GM10248 (cell line): ENCODE results near the gene GPR62.

Experiments
- CTCF ChIA-PET: fragments of 300-600 bp; sonication (Branson Sonifier 250); formaldehyde crosslinking; extraction: SDS; loops from one replicate; lab custom pipeline; 2021; ENCODE audit warnings: antibody characterized with exemption; lab: Yijun Ruan, JAX
- POLR2A ChIA-PET: fragments of 350-650 bp; sonication (Branson Sonifier 250); formaldehyde crosslinking; extraction: SDS; loops from one replicate; lab custom pipeline; 2020; ENCODE audit warnings: antibody characterized with exemption; lab: Yijun Ruan, JAX
- DNase-seq: peaks from one replicate; pipeline ENCODE4 v3.0.0; 2012; ENCODE audit errors: extremely low spot score
- TF ChIP-seq, protein P1 (sequence below): IDR thresholded peaks from 2 replicates; pipeline ENCODE4 v1.5.1; 2012; ENCODE audit warnings: mild to moderate bottlenecking, low read depth; ENCODE audit errors: extremely low read depth, missing control alignments, control extremely low read depth

Gene GPR62

GRCh38 chr3:52006017-52006819 lies 51.0 kb downstream of the GPR62 start:
- POLR2A ChIA-PET: no interaction called here
- TF ChIP-seq, protein P1, sequence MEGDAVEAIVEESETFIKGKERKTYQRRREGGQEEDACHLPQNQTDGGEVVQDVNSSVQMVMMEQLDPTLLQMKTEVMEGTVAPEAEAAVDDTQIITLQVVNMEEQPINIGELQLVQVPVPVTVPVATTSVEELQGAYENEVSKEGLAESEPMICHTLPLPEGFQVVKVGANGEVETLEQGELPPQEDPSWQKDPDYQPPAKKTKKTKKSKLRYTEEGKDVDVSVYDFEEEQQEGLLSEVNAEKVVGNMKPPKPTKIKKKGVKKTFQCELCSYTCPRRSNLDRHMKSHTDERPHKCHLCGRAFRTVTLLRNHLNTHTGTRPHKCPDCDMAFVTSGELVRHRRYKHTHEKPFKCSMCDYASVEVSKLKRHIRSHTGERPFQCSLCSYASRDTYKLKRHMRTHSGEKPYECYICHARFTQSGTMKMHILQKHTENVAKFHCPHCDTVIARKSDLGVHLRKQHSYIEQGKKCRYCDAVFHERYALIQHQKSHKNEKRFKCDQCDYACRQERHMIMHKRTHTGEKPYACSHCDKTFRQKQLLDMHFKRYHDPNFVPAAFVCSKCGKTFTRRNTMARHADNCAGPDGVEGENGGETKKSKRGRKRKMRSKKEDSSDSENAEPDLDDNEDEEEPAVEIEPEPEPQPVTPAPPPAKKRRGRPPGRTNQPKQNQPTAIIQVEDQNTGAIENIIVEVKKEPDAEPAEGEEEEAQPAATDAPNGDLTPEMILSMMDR: no peak

DNA sequence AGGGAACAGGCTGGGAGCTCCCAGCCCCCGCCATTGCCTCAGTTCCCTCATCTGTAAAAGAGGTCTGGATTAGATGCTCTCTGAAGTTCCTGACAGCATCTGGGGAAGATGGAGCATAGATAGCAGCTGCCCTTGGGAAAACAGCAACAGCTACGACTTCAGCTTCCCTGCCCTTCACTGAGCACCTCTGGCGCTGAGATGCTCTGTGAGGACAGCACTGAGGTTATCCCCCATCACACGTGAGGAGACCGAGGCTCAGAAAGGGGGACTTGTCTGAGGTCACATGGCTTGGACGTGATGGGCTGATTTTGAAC lies 51.6 kb downstream of the GPR62 start:
- ChIA-PET CTCF (interaction anchor here (1.3 to 1.6 kb wide), 3 partner anchors 47 to 128 kb away, joined by 3 to 4 read pairs (median 3); no protein-coding TSS in a partner anchor), POLR2A (no interaction called here)
- TF ChIP-seq, protein P1: no peak
- no peak for DNase-seq

More at GRCh38 chr3:52006017-52006819, 51.0 kb downstream of the GPR62 start:
- DNase-seq: no peak
- CTCF ChIA-PET: interaction anchor here (1.0 to 6.4 kb wide), 6 partner anchors 23 to 137 kb away, joined by 3 to 172 read pairs (median 4); no protein-coding TSS in a partner anchor
